ENCODE measurements around the gene LETM1.

The LETM1 gene

GRCh38 chr4:1806596-1807331, 49.2 kb downstream of the LETM1 start:
- no peak for DNase-seq (ENCODE audit: low spot score)

GRCh38 chr4:1806223-1806564, 49.8 kb downstream of the LETM1 start:
- no peak for DNase-seq (ENCODE audit: low spot score)

GRCh38 chr4:1805493-1806222, 50.3 kb downstream of the LETM1 start:
- DNase-seq (ENCODE audit: low spot score), result no peak

- DNase-seq (ENCODE audit: low spot score), result no peak
Observed at GRCh38 chr4:1804638-1805492, 51.1 kb downstream of the LETM1 start.

- DNase-seq (ENCODE audit: low spot score), result no peak
Observed at GRCh38 chr4:1803523-1804423, 52.2 kb downstream of the LETM1 start.

- no peak for DNase-seq (ENCODE audit: low spot score)
Observed at GRCh38 chr4:1802720-1803522, 53.0 kb downstream of the LETM1 start.

GRCh38 chr4:1802151-1802715, 53.7 kb downstream of the LETM1 start:
- DNase-seq (ENCODE audit: low spot score), result no peak

- DNase-seq (ENCODE audit: low spot score), result no peak
Observed at GRCh38 chr4:1801286-1801958, 54.5 kb downstream of the LETM1 start.

- no peak for DNase-seq (ENCODE audit: low spot score)
Observed at GRCh38 chr4:1800805-1801204, 55.2 kb downstream of the LETM1 start.

GRCh38 chr4:1799387-1800375, 56.3 kb downstream of the LETM1 start:
- DNase-seq (ENCODE audit: low spot score), result no peak

- no peak for DNase-seq (ENCODE audit: low spot score)
Observed at GRCh38 chr4:1798580-1799386, 57.2 kb downstream of the LETM1 start.

GRCh38 chr4:1797861-1798579, 57.9 kb downstream of the LETM1 start:
- no peak for DNase-seq (ENCODE audit: low spot score)

- no peak for DNase-seq (ENCODE audit: low spot score)
Observed at GRCh38 chr4:1797298-1797860, 58.6 kb downstream of the LETM1 start.

- DNase-seq (ENCODE audit: low spot score), result no peak
Observed at GRCh38 chr4:1796486-1797204, 59.3 kb downstream of the LETM1 start.

- DNase-seq (ENCODE audit: low spot score), result no peak
Observed at GRCh38 chr4:1795299-1796195, 60.4 kb downstream of the LETM1 start.
